Activated CD8-positive, alpha-beta T cell treated with anti-CD3 and anti-CD28 coated beads, Interleukin-2, amount 10 ng/mL, durations not matched to agents 7 days and 5 days (primary cell): Measurements from ENCODE around the gene NCAPG2. TPM values are rescaled to one million over a fixed set of nuclear protein-coding genes. Genes with fewer than 3 reads are reported as not detected.

Experiments used
- ATAC-seq: fragments of 150-1000 bp; cut with Tn5 transposase; one replicate; pipeline ENCODE4 v1.10.0; 2021; ENCODE audit warnings: moderate library complexity
- CTCF ChIA-PET: fragments of 350-600 bp; sonication (Branson Sonifier 250); formaldehyde crosslinking; loops from one replicate; lab custom pipeline; 2021; ENCODE audit warnings: antibody characterized with exemption; lab: Charles Lee
- POLR2A ChIA-PET: fragments of 350-600 bp; sonication (Branson Sonifier 250); formaldehyde crosslinking; loops from one replicate; lab custom pipeline; 2021; ENCODE audit warnings: antibody characterized with exemption; lab: Charles Lee
- DNase-seq: peaks from one replicate; pipeline ENCODE4 v3.0.0-alpha.2; 2020
- H3K27ac Mint-ChIP-seq: one replicate; pipeline ENCODE4 v1.8.0; 2021; ENCODE audit warnings: mild to moderate bottlenecking, mixed read lengths
- H3K27me3 Mint-ChIP-seq: one replicate; pipeline ENCODE4 v1.8.0; 2021; ENCODE audit warnings: low read depth, mixed read lengths
- H3K36me3 Mint-ChIP-seq: one replicate; pipeline ENCODE4 v1.8.0; 2021; ENCODE audit warnings: low read depth, mixed read lengths
- H3K4me1 Mint-ChIP-seq: one replicate; pipeline ENCODE4 v1.8.0; 2021; ENCODE audit warnings: low read depth, mixed read lengths
- H3K4me3 Mint-ChIP-seq: one replicate; pipeline ENCODE4 v1.8.0; 2021; ENCODE audit warnings: mild to moderate bottlenecking, mixed read lengths
- H3K9me3 Mint-ChIP-seq: one replicate; pipeline ENCODE4 v1.8.0; 2022; ENCODE audit warnings: mixed read lengths; ENCODE audit not compliant: insufficient read depth
- total RNA-seq, 2 experiments: library from RNA; stranded (reverse); gene quantifications; one replicate each; pipeline ENCODE4 v1.2.3, GENCODE V29; 2021

NCAPG2 gene
- total RNA-seq, result 100 to 1,000 TPM; 154 TPM

GRCh38 chr7:158704524-158705233 lies at the start of gene NCAPG2:
TSS of gene NCAPG2 (minus strand) at chr7:158704804. CDS start at chr7:158701899, 2,905 bp downstream.
- H3K27ac Mint-ChIP-seq, result peak within 1 kb of the TSS; percentile 94
- POLR2A ChIA-PET, result interaction anchor here (0.6 to 1.7 kb wide), 13 partner anchors 10 to 159 kb away, joined by 3 to 9 read pairs (median 5); no protein-coding TSS in a partner anchor
- ATAC-seq, result peak; percentile 97
- peak within 1 kb of the TSS; percentile 83 for H3K4me3 Mint-ChIP-seq
- DNase-seq, result peak; percentile 98
- CTCF ChIA-PET, result interaction anchor here (1.0 to 3.4 kb wide), 2 partner anchors 268 to 272 kb away, joined by 3 to 14 read pairs; no protein-coding TSS in a partner anchor
- no peaks in the 10 kb centered on the region for H3K9me3 Mint-ChIP-seq
- H3K36me3 Mint-ChIP-seq, result peaks cover 46% of the 10 kb centered on the region
- no peaks in the 10 kb centered on the region for H3K27me3 Mint-ChIP-seq
- H3K4me1 Mint-ChIP-seq, result peaks cover 49% of the 10 kb centered on the region

- DNase-seq, result peak; percentile 12
- H3K27ac Mint-ChIP-seq, result no peak overlapping the region
- no peaks in the 10 kb centered on the region for H3K27me3 Mint-ChIP-seq
- no peaks in the 10 kb centered on the region for H3K4me1 Mint-ChIP-seq
- H3K36me3 Mint-ChIP-seq, result peaks cover 47% of the 10 kb centered on the region
- POLR2A ChIA-PET, result interaction anchor here (0.5 kb wide), 1 partner anchor 62 kb away, joined by 3 read pairs; no protein-coding TSS in a partner anchor
- ATAC-seq, result no peak
- H3K9me3 Mint-ChIP-seq, result no peaks in the 10 kb centered on the region
- no peak overlapping the region for H3K4me3 Mint-ChIP-seq
- CTCF ChIA-PET, result no interaction called here
Measured at GRCh38 chr7:158753900-158754299, 49.3 kb upstream of the NCAPG2 start.

- H3K4me3 Mint-ChIP-seq, result no peak overlapping the region
- CTCF ChIA-PET, result no interaction called here
- H3K27me3 Mint-ChIP-seq, result no peaks in the 10 kb centered on the region
- H3K4me1 Mint-ChIP-seq, result no peaks in the 10 kb centered on the region
- ATAC-seq (no peak), DNase-seq (peak; percentile 1)
- H3K36me3 Mint-ChIP-seq, result peaks cover 40% of the 10 kb centered on the region
- H3K27ac Mint-ChIP-seq, result no peak overlapping the region
- H3K9me3 Mint-ChIP-seq, result no peaks in the 10 kb centered on the region
- POLR2A ChIA-PET, result no interaction called here
Measured at GRCh38 chr7:158751751-158752150, 47.1 kb upstream of the NCAPG2 start.

- H3K27ac Mint-ChIP-seq, result no peak overlapping the region
- CTCF ChIA-PET, result no interaction called here
Measured at GRCh38 chr7:158751199-158751598, 46.6 kb upstream of the NCAPG2 start.

GRCh38 chr7:158750702-158751101 lies 46.1 kb upstream of the NCAPG2 start:
- no peaks in the 10 kb centered on the region for H3K4me1 Mint-ChIP-seq
- H3K9me3 Mint-ChIP-seq, result no peaks in the 10 kb centered on the region
- no peak overlapping the region for H3K4me3 Mint-ChIP-seq
- DNase-seq (peak; percentile 10), ATAC-seq (no peak)
- no peaks in the 10 kb centered on the region for H3K27me3 Mint-ChIP-seq
- CTCF ChIA-PET, result no interaction called here
- POLR2A ChIA-PET, result no interaction called here
- no peak overlapping the region for H3K27ac Mint-ChIP-seq
- H3K36me3 Mint-ChIP-seq, result peaks cover 39% of the 10 kb centered on the region

More at GRCh38 chr7:158751199-158751598, 46.6 kb upstream of the NCAPG2 start:
- Mint-ChIP-seq H3K27me3 (no peaks in the 10 kb centered on the region), H3K4me1 (no peaks in the 10 kb centered on the region), H3K4me3 (no peak overlapping the region), H3K36me3 (peaks cover 41% of the 10 kb centered on the region), H3K9me3 (no peaks in the 10 kb centered on the region)
- ATAC-seq, result no peak
- no peak for DNase-seq
- POLR2A ChIA-PET, result no interaction called here

GRCh38 chr7:158749396-158749795 lies 44.8 kb upstream of the NCAPG2 start:
- no peak overlapping the region for H3K27ac Mint-ChIP-seq
- no peak overlapping the region for H3K4me3 Mint-ChIP-seq
- H3K27me3 Mint-ChIP-seq, result no peaks in the 10 kb centered on the region
- H3K36me3 Mint-ChIP-seq, result peaks cover 36% of the 10 kb centered on the region
- peak; percentile 13 for DNase-seq
- no peak for ATAC-seq
- ChIA-PET POLR2A (no interaction called here), CTCF (no interaction called here)
- no peaks in the 10 kb centered on the region for H3K4me1 Mint-ChIP-seq
- H3K9me3 Mint-ChIP-seq, result no peaks in the 10 kb centered on the region

- POLR2A ChIA-PET, result no interaction called here
- ATAC-seq (no peak), DNase-seq (no peak)
- no peak overlapping the region for H3K4me3 Mint-ChIP-seq
- no peaks in the 10 kb centered on the region for H3K4me1 Mint-ChIP-seq
- no peaks in the 10 kb centered on the region for H3K9me3 Mint-ChIP-seq
- CTCF ChIA-PET, result no interaction called here
- H3K27me3 Mint-ChIP-seq, result no peaks in the 10 kb centered on the region
- no peak overlapping the region for H3K27ac Mint-ChIP-seq
- H3K36me3 Mint-ChIP-seq, result peaks cover 39% of the 10 kb centered on the region
Measured at GRCh38 chr7:158748335-158748734, 43.7 kb upstream of the NCAPG2 start.

GRCh38 chr7:158747408-158747807 lies 42.8 kb upstream of the NCAPG2 start:
- ATAC-seq (no peak), DNase-seq (peak; percentile 15)
- CTCF ChIA-PET, result no interaction called here
- Mint-ChIP-seq H3K27ac (no peak overlapping the region), H3K4me1 (no peaks in the 10 kb centered on the region), H3K36me3 (peaks cover 45% of the 10 kb centered on the region), H3K27me3 (no peaks in the 10 kb centered on the region), H3K9me3 (no peaks in the 10 kb centered on the region), H3K4me3 (no peak overlapping the region)
- POLR2A ChIA-PET, result no interaction called here

- Mint-ChIP-seq H3K4me1 (no peaks in the 10 kb centered on the region), H3K27ac (no peak overlapping the region), H3K4me3 (no peak overlapping the region), H3K9me3 (no peaks in the 10 kb centered on the region), H3K36me3 (peaks cover 47% of the 10 kb centered on the region), H3K27me3 (no peaks in the 10 kb centered on the region)
- DNase-seq, result peak; percentile 14
- ChIA-PET CTCF (no interaction called here), POLR2A (no interaction called here)
- ATAC-seq, result no peak
Measured at GRCh38 chr7:158746957-158747356, 42.4 kb upstream of the NCAPG2 start.

- DNase-seq, result peak; percentile 9
- Mint-ChIP-seq H3K27me3 (no peaks in the 10 kb centered on the region), H3K27ac (no peak overlapping the region), H3K36me3 (peaks cover 59% of the 10 kb centered on the region), H3K9me3 (no peaks in the 10 kb centered on the region), H3K4me3 (no peak overlapping the region), H3K4me1 (peaks cover 8% of the 10 kb centered on the region)
- ChIA-PET CTCF (interaction anchor here (0.9 kb wide), 1 partner anchor 11 kb away, joined by 3 read pairs; no protein-coding TSS in a partner anchor), POLR2A (no interaction called here)
- no peak for ATAC-seq
Measured at GRCh38 chr7:158745057-158745715, 40.6 kb upstream of the NCAPG2 start.

GRCh38 chr7:158744070-158744469 lies 39.5 kb upstream of the NCAPG2 start:
- H3K36me3 Mint-ChIP-seq, result peaks cover 61% of the 10 kb centered on the region
- H3K4me3 Mint-ChIP-seq, result no peak overlapping the region
- no peaks in the 10 kb centered on the region for H3K27me3 Mint-ChIP-seq
- peaks cover 9% of the 10 kb centered on the region for H3K4me1 Mint-ChIP-seq
- no peak for ATAC-seq
- no peak for DNase-seq
- no peak overlapping the region for H3K27ac Mint-ChIP-seq
- POLR2A ChIA-PET, result no interaction called here
- CTCF ChIA-PET, result no interaction called here
- no peaks in the 10 kb centered on the region for H3K9me3 Mint-ChIP-seq

- H3K4me3 Mint-ChIP-seq, result no peak overlapping the region
- POLR2A ChIA-PET, result no interaction called here
- no peaks in the 10 kb centered on the region for H3K27me3 Mint-ChIP-seq
- peaks cover 9% of the 10 kb centered on the region for H3K4me1 Mint-ChIP-seq
- H3K9me3 Mint-ChIP-seq, result no peaks in the 10 kb centered on the region
- H3K36me3 Mint-ChIP-seq, result peaks cover 67% of the 10 kb centered on the region
- ATAC-seq (no peak), DNase-seq (peak; percentile 14)
- CTCF ChIA-PET, result interaction anchor here (0.7 kb wide), 1 partner anchor 233 kb away, joined by 3 read pairs; no protein-coding TSS in a partner anchor
- no peak overlapping the region for H3K27ac Mint-ChIP-seq
Measured at GRCh38 chr7:158743219-158743618, 38.6 kb upstream of the NCAPG2 start.
